ENCODE data around the gene ACHE. TPM values are rescaled to one million over a fixed set of nuclear protein-coding genes. Genes with fewer than 3 reads are reported as not detected.
"Not testable (repeated sequence)": the region's sequence is repeated elsewhere in the genome, so short reads cannot be mapped to it uniquely, and the experiment has no call there.

The ACHE gene
- polyA plus RNA-seq (2012; ENCODE audit: missing spikeins): 0.95 TPM

DNA sequence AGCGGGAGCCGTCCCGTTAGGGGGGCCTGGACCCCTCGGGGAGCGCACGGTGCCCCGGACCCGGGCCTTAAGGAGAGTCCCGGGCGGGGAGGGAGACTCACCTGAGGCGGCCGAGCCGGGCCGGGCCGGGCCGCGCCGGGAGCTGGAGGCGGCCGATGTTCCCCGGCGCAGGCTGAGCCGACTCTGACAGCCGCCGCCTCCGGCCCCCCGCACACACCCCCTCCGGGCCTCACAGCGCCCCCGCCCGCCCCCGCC, at the start of gene ACHE:
Gene ACHE (minus strand): TSS at position 188 of the 255 bp plus-strand sequence. CDS start 1,656 bp downstream, outside the sequence.
- DNase-seq (ENCODE audit: insufficient read length) (no peak), FAIRE-seq (no peak)
- TF ChIP-seq POLR2A (IDR thresholded peaks at IDR 0.05; ENCODE audit: low read depth, low read length) (no peak), TAF1 (IDR thresholded peaks at IDR 0.05; ENCODE audit: borderline replicate concordance, low read depth, low read length) (no peak), POLR2AphosphoS5 (IDR thresholded peaks at IDR 0.05; ENCODE audit: low read depth, low read length) (no peak)

DNA sequence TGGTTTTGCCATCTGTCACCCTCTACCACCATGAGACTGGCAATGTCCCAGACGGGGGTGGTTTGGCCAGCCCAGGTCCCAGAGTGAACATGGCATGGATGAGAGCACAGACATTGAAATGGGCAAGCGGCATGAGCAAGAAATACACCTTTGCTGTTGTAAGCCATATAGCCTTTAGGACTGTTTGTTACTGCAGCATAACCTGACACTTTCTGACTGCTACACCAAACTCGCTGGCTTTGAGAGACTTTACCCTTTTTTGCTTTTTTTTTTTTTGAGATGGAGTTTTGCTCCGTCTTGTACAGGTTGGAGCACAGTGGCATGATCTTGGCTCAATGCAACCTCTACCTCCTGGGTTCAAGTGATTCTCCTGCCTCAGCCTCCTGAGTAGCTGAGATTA, 48.5 kb upstream of the ACHE start:
- FAIRE-seq (no peak), DNase-seq (ENCODE audit: insufficient read length) (no peak)
- no peak for TF ChIP-seq POLR2AphosphoS5 (IDR thresholded peaks at IDR 0.05; ENCODE audit: low read depth, low read length)
- no peak for TF ChIP-seq POLR2A (IDR thresholded peaks at IDR 0.05; ENCODE audit: low read depth, low read length)
- TF ChIP-seq TAF1 (IDR thresholded peaks at IDR 0.05; ENCODE audit: borderline replicate concordance, low read depth, low read length): no peak

DNA sequence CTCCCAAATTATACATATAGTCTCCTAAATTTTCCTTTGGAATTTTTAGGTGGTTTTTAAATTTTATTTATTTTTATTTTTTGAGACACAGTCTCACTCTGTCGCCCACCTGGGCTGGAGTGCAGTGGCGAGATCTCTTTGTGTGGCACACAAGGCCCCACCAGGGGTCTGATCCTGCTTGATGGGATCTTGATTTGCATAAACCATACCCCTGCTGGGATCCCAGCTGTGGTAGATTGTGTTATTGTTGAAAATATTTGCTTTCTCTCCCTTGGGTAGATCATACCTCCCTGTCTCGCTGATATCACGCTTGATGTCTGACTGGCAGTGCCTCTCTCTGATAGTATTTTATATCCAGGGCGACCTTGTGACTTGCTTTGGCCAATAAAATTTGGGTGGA, 48.0 kb upstream of the ACHE start:
- no peak for FAIRE-seq

DNA sequence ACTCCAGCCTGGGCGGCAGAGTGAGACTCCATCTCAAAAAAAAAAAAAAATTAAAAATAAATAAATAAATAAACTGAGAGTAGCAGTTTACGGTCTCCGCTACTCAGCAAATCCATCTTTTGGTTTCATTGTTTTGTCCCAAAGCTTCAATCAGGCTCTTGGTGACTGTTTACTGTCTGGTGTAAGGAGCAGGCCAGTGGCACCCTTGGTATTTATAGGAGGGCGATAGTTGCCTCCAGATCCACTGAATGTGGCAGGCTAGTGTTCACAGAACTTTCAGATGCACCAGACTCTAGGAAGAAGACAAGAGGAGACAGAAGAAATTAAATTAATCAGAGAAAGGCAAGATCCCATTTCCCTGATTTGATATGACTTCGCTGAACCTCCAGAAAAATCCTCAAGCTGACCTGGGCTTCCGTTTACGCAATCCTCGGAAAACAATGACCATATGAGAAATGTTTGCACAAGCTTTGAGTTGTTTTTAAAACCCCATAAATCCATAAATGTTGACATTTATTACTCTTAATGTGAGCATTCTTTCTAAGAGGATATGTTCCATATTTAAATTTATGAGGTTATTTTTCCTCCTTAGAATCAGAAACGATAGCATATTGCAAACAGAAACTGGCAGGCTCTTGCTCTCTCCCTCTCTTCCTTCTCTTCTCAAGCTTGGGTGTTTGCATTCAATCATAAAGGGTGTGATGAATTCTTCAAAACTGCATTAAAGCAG, 46.5 kb upstream of the ACHE start:
- no peak for FAIRE-seq
- TF ChIP-seq POLR2A (IDR thresholded peaks at IDR 0.05; ENCODE audit: low read depth, low read length) (no peak), TAF1 (IDR thresholded peaks at IDR 0.05; ENCODE audit: borderline replicate concordance, low read depth, low read length) (no peak), POLR2AphosphoS5 (IDR thresholded peaks at IDR 0.05; ENCODE audit: low read depth, low read length) (no peak)
- DNase-seq (ENCODE audit: insufficient read length): no peak

More for the DNA sequence above, 48.0 kb upstream of the ACHE start:
- TF ChIP-seq POLR2AphosphoS5 (IDR thresholded peaks at IDR 0.05; ENCODE audit: low read depth, low read length) (no peak), POLR2A (IDR thresholded peaks at IDR 0.05; ENCODE audit: low read depth, low read length) (no peak), TAF1 (IDR thresholded peaks at IDR 0.05; ENCODE audit: borderline replicate concordance, low read depth, low read length) (no peak)
- no peak for DNase-seq (ENCODE audit: insufficient read length)

DNA sequence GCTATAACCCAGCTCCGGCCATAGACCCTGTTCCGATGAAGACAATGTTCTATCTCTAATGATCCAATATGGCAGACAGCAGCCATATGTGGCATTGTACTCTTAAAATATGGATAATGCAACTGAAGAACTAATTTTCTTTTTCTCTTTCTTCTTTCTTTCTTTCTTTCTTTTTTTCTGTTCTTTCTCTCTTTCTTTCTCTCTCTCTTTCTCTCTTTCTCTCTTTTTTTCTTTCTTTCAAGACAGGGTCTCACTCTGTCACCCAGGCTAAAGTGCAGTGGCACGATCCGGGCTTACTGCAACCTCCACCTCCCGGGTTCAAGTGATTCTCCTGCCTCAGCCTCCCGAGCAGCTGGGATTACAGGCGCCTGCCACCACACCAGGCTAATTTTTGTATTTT, 40.5 kb upstream of the ACHE start:
- FAIRE-seq; DNase-seq (ENCODE audit: insufficient read length): not testable (repeated sequence)

DNA sequence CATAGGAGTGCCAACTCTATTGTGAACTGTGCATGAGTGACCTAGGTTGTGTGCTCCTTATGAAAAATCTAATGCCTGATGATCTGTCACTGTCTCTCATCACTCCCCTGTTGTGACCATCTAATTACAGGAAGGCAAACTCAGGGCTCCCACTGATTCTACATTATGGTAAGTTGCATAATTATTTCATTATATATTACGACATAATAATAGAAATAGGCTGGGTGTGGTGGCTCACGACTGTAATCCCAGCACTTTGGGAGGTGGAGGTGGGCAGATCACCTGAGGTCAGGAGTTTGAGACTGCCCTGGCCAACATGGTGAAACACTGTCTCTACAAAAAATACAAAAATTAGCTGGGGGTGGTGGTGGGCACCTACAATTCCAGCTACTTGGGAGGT, 39.7 kb upstream of the ACHE start:
- FAIRE-seq; DNase-seq (ENCODE audit: insufficient read length): not testable (repeated sequence)

DNA sequence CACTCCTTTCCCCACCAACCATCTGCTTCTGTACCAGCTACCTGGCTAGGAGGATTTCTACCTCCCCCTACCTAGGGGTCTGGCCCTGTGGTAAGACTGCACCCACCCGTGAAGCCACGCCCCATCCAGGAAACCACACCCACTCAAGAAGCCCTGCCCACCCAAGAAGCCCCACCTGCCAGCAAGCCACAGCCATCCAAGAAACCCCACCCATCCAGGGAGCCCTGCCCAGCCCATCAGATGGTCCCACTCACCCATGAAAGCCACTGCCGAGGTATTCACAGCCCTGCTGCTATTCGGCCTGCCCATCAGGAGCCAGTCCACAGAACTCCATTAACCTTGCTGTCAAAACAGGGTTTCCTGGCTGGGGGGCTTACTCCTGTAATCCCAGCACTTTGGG, 38.0 kb upstream of the ACHE start:
- DNase-seq (ENCODE audit: insufficient read length) (no peak), FAIRE-seq (no peak)
- TF ChIP-seq POLR2A (IDR thresholded peaks at IDR 0.05; ENCODE audit: low read depth, low read length): no peak
- TF ChIP-seq TAF1 (IDR thresholded peaks at IDR 0.05; ENCODE audit: borderline replicate concordance, low read depth, low read length): no peak
- no peak for TF ChIP-seq POLR2AphosphoS5 (IDR thresholded peaks at IDR 0.05; ENCODE audit: low read depth, low read length)

DNA sequence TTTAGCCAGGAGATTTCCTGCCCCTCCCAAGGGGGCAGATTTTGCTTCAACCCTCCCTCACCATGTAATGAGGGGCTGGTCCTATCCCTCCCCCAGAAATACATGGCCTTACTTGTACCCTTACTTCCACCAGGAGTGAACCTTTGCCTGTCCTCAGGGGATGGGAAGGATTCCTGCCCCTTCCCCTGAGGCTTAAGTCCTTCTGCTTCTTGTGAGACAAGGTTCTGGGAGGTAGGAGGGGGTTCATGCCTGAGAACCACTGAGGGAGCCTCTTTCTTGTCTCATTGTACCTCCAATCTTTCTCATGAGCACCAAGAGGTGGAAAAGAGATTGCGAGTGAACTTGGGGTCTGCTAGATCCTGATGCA, 34.1 kb upstream of the ACHE start:
- TF ChIP-seq POLR2AphosphoS5 (IDR thresholded peaks at IDR 0.05; ENCODE audit: low read depth, low read length): no peak
- no peak for TF ChIP-seq POLR2A (IDR thresholded peaks at IDR 0.05; ENCODE audit: low read depth, low read length)
- no peak for TF ChIP-seq TAF1 (IDR thresholded peaks at IDR 0.05; ENCODE audit: borderline replicate concordance, low read depth, low read length)
- FAIRE-seq (no peak), DNase-seq (ENCODE audit: insufficient read length) (no peak)

DNA sequence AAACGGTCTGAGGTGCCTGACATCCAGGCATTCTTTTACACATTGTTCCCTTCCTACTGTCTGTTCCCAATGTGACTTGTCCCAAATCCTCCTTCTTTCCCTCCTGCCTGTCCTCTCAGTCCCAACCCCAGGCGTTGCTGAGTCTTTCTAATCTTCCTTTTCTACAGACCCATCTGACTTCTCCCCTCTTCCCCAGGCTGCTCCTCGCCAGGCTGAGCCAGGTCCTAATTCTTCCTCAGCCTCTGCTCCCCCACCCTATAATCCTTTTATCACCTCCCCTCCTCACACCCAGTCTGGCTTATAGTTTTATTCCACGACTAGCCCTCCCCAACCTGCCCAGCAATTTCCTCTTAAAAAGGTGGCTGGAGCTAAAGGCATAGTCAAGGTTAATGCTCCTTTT, 27.9 kb upstream of the ACHE start:
- not testable (repeated sequence) for FAIRE-seq; DNase-seq (ENCODE audit: insufficient read length)

DNA sequence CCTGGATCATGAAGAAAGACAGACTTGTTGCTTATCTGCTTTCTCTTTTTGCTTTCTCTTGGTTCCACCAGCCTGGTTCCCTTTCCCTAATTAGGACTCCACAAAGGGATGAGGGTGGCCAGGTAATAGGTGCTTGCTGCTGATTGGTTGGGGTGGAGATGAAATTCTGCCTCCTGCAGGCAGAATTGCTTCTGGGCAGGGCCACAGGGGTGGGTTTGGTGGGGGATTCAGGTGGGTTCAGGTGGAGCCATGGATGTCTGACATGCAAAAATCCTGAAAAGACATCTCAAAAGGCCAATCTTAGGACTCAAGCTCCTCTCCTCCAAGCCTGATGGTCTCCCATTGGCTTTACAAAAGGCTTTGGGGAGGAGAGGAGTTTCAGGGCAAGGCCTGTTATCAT, 25.4 kb upstream of the ACHE start:
- FAIRE-seq (no peak), DNase-seq (ENCODE audit: insufficient read length) (no peak)
- no peak for TF ChIP-seq TAF1 (IDR thresholded peaks at IDR 0.05; ENCODE audit: borderline replicate concordance, low read depth, low read length)
- TF ChIP-seq POLR2AphosphoS5 (IDR thresholded peaks at IDR 0.05; ENCODE audit: low read depth, low read length): no peak
- TF ChIP-seq POLR2A (IDR thresholded peaks at IDR 0.05; ENCODE audit: low read depth, low read length): no peak

DNA sequence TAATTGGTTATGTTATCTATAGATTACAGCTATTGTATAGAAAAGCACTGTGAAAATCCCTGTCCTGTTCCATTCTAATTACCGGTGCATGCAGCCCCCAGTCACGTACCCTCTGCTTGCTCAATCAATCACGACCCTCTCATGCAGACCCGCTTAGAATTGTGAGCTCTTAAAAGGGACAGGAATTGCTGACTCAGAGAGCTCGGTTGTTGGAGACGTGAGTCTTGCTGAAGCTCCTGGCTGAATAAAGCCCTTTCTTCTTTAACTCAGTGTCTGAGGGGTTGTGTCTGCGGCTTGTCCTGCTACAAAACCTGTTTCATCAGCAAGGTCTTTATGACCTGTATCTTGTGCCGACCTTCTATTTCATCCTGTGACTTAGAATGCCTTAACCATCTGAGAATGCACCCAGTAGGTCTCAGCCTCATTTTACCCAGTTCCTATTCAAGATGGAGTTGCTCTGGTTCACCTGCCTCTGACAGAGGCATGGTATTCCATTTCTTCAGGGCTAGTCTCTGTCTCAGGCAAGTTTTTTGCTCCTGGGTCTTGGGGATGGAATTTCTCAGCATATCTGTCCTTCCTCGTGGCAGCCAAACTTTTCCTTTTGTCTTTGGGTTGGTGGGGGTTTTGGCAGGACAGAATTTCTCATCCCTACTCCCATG, 24.2 kb upstream of the ACHE start:
- FAIRE-seq; DNase-seq (ENCODE audit: insufficient read length): not testable (repeated sequence)

DNA sequence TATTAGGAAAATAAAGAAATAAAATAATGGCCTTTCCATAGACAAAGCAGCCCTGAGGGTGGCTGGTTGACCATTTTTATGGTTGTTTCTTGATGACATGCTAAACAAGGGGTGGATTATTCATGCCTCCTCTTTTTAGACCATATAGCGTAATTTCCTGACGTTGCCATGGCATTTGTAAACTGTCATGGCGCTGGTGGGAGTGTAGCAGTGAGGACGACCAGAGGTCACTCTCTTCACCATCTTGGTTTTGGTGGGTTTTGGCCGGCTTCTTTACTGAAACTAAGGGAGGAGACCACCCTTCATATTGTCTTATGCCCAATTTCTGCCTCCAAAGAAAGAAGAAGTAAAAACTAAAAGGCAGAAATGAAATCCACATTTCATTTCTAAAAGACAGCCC, 23.6 kb upstream of the ACHE start:
- DNase-seq (ENCODE audit: insufficient read length); FAIRE-seq: not testable (repeated sequence)

DNA sequence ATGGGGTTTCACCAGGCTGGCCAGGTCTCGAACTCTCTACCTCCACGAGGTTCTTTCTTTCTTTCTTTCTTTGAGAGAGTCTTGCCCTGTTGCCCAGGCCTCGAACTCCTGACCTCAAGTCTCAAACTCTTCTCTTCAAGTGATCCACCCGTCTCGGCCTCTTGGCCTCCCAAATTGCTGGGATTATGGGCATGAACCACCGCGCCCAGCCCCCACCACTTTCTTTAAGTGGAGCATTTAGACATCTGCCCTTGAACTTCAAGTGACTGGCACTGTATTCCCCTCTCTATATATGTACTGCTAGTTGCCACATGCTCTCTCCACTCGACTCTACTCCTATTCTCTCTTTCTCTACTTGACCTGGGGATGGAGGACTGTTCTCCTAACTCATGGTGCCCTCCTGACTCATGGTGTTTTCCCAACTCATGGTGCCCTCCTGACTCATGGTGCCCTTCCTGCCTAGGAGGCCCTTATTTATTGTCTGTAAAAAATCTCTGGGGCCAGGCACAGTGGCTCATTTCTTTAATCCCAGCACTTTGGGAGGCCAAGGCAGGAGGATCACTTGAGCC, 19.3 kb upstream of the ACHE start:
- FAIRE-seq: no peak
- TF ChIP-seq POLR2AphosphoS5 (IDR thresholded peaks at IDR 0.05; ENCODE audit: low read depth, low read length): no peak
- no peak for DNase-seq (ENCODE audit: insufficient read length)

Measured in GM12892 (cell line).